OCI-LY3 (cell line): Measurements from ENCODE around the gene SRPK2.

Experiments
- H2AFZ ChIP-seq: fragments of 200-600, 300-600 bp; shearing (Covaris generic); 2 replicates; pipeline ENCODE4 v1.6.0; 2014; ENCODE audit warnings: antibody characterized with exemption, low read depth, low read length
- H3K27ac ChIP-seq: fragments of 200-600, 300-600 bp; sonication (generic); 2 replicates; pipeline ENCODE4 v1.5.1; 2014; ENCODE audit warnings: mild to moderate bottlenecking, low read length, moderate library complexity, mixed read lengths
- H3K27me3 ChIP-seq: fragments of 200-600, 300-600 bp; sonication (generic); 2 replicates; pipeline ENCODE4 v1.6.1; 2014; ENCODE audit warnings: low read depth, low read length, mixed read lengths
- H3K36me3 ChIP-seq: fragments of 200-600, 300-600 bp; sonication (generic); replicated peaks from 2 replicates; pipeline ENCODE3; 2014; ENCODE audit warnings: low read depth, low read length, mixed read lengths
- H3K4me1 ChIP-seq: fragments of 300-600, 200-600 bp; sonication (generic); 2 replicates; pipeline ENCODE4 v1.6.1; 2014; ENCODE audit warnings: low read length, mixed read lengths
- H3K4me2 ChIP-seq: fragments of 200-600, 300-600 bp; sonication (generic); 2 replicates; pipeline ENCODE4 v1.6.1; 2014; ENCODE audit warnings: low read length, mixed read lengths
- H3K4me3 ChIP-seq: fragments of 300-600, 200-600 bp; sonication (generic); 2 replicates; pipeline ENCODE4 v1.5.1; 2014; ENCODE audit warnings: antibody characterized with exemption, mild to moderate bottlenecking, low read length, moderate library complexity
- H3K79me2 ChIP-seq: fragments of 300-600, 200-600 bp; shearing (Covaris generic); 2 replicates; pipeline ENCODE4 v1.6.1; 2014; ENCODE audit warnings: mild to moderate bottlenecking, low read length, mixed read lengths
- H3K9ac ChIP-seq: fragments of 300-600, 200-600 bp; shearing (Covaris generic); 2 replicates; pipeline ENCODE4 v1.6.0; 2014; ENCODE audit warnings: mild to moderate bottlenecking, low read length, moderate library complexity
- H3K9me3 ChIP-seq: fragments of 200-600, 300-600 bp; shearing (Covaris generic); 2 replicates; pipeline ENCODE4 v1.6.1; 2014; ENCODE audit warnings: low read length, mixed read lengths; ENCODE audit not compliant: insufficient read depth
- H4K20me1 ChIP-seq: fragments of 200-600, 300-600 bp; sonication (generic); 2 replicates; pipeline ENCODE4 v1.6.1; 2016; ENCODE audit warnings: low read length, mixed read lengths; ENCODE audit not compliant: insufficient read depth
- EZH2phosphoT487 ChIP-seq: fragments of 200-600 bp; shearing (Covaris generic); IDR thresholded peaks from 2 replicates; pipeline ENCODE4 v1.6.1; 2018; ENCODE audit warnings: antibody characterized with exemption, mixed run types, low read depth
- TF ChIP-seq, protein P1 (sequence below): fragments of 200-600, 300-600 bp; sonication (generic); IDR thresholded peaks from 2 replicates; pipeline ENCODE4 v1.5.1; 2014; ENCODE audit warnings: antibody characterized with exemption, low read length, low read depth

The SRPK2 gene

DNA sequence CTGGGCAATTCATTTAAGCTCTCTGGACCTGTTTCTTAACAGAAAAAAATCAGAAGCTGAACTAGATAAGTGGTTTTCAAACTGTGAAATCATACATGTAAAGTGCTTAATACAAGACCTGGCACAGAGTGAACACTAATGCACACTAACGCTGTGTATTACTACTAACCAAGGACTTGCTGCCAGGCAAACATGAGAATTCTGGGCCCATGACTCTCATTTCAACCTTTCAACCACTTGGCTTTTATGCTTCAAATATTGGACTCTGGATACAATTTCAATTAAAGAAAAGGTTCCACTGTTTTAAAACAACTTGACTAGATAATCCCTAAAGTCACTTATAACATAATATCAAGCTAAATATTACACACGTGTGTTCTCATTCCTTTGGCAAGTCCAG lies 73.4 kb downstream of the SRPK2 start:
- Histone ChIP-seq H3K36me3 (no peaks in the 10 kb centered on the region), H3K4me2 (no peak overlapping the region), H3K27ac (no peak overlapping the region), H2AFZ (no peak overlapping the region), H3K9ac (no peak overlapping the region), H3K79me2 (peaks cover 45% of the 10 kb centered on the region), H3K9me3 (no peaks in the 10 kb centered on the region), H4K20me1 (0 out of 2 replicates have a peak, but pooled peaks cover 12% of the 10 kb centered on the region), H3K4me1 (peaks cover 11% of the 10 kb centered on the region; the same call in 1 of the 2 replicates), H3K27me3 (no peaks in the 10 kb centered on the region), H3K4me3 (no peak overlapping the region)
- TF ChIP-seq, protein P1, sequence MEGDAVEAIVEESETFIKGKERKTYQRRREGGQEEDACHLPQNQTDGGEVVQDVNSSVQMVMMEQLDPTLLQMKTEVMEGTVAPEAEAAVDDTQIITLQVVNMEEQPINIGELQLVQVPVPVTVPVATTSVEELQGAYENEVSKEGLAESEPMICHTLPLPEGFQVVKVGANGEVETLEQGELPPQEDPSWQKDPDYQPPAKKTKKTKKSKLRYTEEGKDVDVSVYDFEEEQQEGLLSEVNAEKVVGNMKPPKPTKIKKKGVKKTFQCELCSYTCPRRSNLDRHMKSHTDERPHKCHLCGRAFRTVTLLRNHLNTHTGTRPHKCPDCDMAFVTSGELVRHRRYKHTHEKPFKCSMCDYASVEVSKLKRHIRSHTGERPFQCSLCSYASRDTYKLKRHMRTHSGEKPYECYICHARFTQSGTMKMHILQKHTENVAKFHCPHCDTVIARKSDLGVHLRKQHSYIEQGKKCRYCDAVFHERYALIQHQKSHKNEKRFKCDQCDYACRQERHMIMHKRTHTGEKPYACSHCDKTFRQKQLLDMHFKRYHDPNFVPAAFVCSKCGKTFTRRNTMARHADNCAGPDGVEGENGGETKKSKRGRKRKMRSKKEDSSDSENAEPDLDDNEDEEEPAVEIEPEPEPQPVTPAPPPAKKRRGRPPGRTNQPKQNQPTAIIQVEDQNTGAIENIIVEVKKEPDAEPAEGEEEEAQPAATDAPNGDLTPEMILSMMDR, result no peak
- no peak for TF ChIP-seq EZH2phosphoT487

DNA sequence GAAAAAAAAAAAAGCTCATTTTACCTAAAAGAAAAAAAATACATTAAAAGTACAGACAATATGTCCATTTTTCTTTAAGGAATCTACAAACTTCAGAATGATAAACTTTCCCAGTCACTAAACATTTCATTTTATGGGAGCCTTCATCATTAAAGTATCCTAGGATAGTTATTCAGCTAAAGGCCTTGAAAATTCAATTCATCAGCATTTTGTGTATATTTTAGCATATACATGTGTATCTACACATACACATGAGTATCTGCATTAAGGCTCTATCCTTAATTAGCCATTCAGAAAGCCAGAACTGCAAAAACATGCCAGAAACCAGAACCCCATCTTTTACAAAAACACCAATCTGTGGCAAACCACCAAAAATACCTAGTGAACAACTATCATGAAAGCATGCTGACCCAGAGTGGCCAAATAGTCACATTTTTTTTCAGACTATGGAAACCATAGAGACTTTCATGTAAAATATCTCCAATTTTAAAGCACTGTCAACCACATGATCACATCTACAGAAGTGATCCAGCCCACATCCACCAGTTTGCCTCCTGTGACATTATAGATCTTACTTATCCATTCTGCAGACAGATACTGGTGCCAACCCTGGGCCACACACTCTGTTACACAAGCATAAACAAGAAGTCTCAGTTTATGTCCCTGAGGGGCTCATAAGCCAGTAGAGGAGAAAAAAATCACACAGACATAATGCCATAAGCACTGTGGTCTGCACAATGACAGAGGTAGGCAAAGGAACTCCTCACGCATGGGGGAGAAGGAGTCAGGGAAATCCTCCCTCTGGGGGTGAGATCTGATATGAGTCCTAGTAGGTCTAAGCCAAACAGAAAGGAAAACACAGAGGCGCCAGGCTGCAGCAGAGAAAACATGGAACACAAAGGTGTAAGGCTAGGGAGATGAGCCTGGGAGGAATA lies 79.2 kb downstream of the SRPK2 start:
- no peak overlapping the region for H3K27ac ChIP-seq

DNA sequence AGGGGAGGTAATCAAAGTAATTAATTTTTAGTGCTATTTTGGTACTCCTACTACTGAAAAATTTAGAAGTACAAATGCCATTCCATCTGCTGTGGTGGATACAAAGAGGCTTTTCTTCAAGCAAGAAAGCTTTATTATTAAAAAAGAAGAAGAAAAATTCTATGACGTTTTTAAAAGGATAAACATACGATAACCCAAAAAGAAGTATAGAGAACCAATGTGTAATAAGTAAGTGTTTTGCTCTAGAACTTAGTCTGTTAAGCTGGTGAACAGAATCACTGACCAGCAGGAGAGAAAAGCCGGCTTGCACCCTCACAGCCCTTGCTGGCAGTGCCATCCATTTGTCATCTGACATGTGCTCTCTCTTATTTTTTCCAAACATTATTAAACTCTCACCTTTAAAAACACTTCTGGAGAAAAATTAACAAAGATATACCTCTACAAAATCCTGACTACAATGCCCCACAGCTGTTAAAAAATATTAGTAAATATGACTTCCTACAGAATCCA lies 81.5 kb downstream of the SRPK2 start:
- peaks cover 4% of the 10 kb centered on the region; the same call in 1 of the 2 replicates for H3K4me1 ChIP-seq
- no peaks in the 10 kb centered on the region for H3K9me3 ChIP-seq
- H4K20me1 ChIP-seq, result peaks cover 26% of the 10 kb centered on the region; the same call in 1 of the 2 replicates
- no peak overlapping the region for H3K9ac ChIP-seq
- no peaks in the 10 kb centered on the region for H3K36me3 ChIP-seq
- H3K79me2 ChIP-seq, result peaks cover 32% of the 10 kb centered on the region
- H3K4me2 ChIP-seq, result no peak overlapping the region
- H3K4me3 ChIP-seq, result no peak overlapping the region
- no peak overlapping the region for H3K27ac ChIP-seq
- no peak for TF ChIP-seq EZH2phosphoT487
- TF ChIP-seq, protein P1, result no peak
- H3K27me3 ChIP-seq, result no peaks in the 10 kb centered on the region
- H2AFZ ChIP-seq, result no peak overlapping the region

More for the DNA sequence above, 79.2 kb downstream of the SRPK2 start:
- Histone ChIP-seq H3K79me2 (peaks cover 37% of the 10 kb centered on the region), H3K4me3 (no peak overlapping the region), H3K9me3 (no peaks in the 10 kb centered on the region), H3K4me1 (peaks cover under 1% of the 10 kb centered on the region; the same call in 1 of the 2 replicates), H4K20me1 (peaks cover 28% of the 10 kb centered on the region; the same call in 1 of the 2 replicates), H3K36me3 (no peaks in the 10 kb centered on the region), H3K27me3 (no peaks in the 10 kb centered on the region), H2AFZ (no peak overlapping the region), H3K9ac (no peak overlapping the region), H3K4me2 (no peak overlapping the region)
- TF ChIP-seq, protein P1, result no peak
- TF ChIP-seq EZH2phosphoT487, result no peak

DNA sequence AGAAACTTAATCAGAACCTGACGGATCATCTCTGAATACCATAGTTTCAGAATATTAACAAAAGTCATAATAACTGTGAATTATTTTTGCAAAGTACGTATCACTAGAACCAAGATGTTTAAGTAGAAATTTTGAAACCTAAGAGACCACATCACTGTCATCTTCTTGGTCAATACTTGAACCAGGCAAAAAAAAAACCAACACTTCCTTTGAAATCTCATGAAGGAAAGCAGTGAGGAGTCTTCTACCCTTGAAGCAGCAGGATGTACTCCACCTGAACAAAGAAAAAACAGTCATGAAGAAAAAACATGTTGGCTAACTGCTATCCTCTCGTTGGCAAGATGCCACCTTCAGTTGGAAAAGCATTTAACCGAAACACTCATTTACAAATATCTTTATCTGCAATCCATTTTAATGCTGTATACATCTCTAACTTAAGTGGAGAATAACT lies 82.4 kb downstream of the SRPK2 start:
- TF ChIP-seq, protein P1, result no peak
- Histone ChIP-seq H3K9me3 (no peaks in the 10 kb centered on the region), H3K79me2 (peaks cover 26% of the 10 kb centered on the region)

More for the DNA sequence above, 82.4 kb downstream of the SRPK2 start:
- H3K9ac ChIP-seq, result no peak overlapping the region
- H2AFZ ChIP-seq, result no peak overlapping the region
- peaks cover 4% of the 10 kb centered on the region; the same call in 1 of the 2 replicates for H3K4me1 ChIP-seq
- no peaks in the 10 kb centered on the region for H3K36me3 ChIP-seq
- no peaks in the 10 kb centered on the region for H3K27me3 ChIP-seq
- no peak overlapping the region for H3K4me2 ChIP-seq
- H3K4me3 ChIP-seq, result no peak overlapping the region
- H4K20me1 ChIP-seq, result peaks cover 22% of the 10 kb centered on the region; the same call in 1 of the 2 replicates
- no peak overlapping the region for H3K27ac ChIP-seq
